Keratinocyte (primary cell): Measurements from ENCODE around the gene GIN1. TPM values are rescaled to one million over a fixed set of nuclear protein-coding genes. Genes with fewer than 3 reads are reported as not detected.
"Not testable (repeated sequence)": the region's sequence is repeated elsewhere in the genome, so short reads cannot be mapped to it uniquely, and the experiment has no call there.

Experiments used
- DNase-seq: peaks from one replicate; pipeline ENCODE4 v3.0.0-alpha.2; 2011; ENCODE audit warnings: low read depth, missing footprints, low spot score
- FAIRE-seq: peaks from 2 replicates; lab custom pipeline; 2011; peaks lifted over from hg19 to GRCh38; lab: Jason Lieb, UNC
- H2AFZ ChIP-seq: 2 replicates; pipeline ENCODE4 v1.6.0; 2012; ENCODE audit warnings: low read length, control low read depth, inconsistent platforms; ENCODE audit not compliant: control insufficient read depth
- H3K27ac ChIP-seq: 2 replicates; pipeline ENCODE4 v1.5.1; 2011; ENCODE audit warnings: low read length; ENCODE audit not compliant: control insufficient read depth, insufficient read depth
- H3K27me3 ChIP-seq: 3 replicates; pipeline ENCODE4 v1.6.0; 2011; ENCODE audit warnings: low read length; ENCODE audit not compliant: control insufficient read depth, insufficient read depth; ENCODE audit errors: extremely low read depth
- H3K36me3 ChIP-seq, 2 experiments: 2 replicates in 1 of 2; 3 replicates in 1 of 2; pipeline ENCODE4 v1.5.1; 2011; ENCODE audit warnings: low read length in 2 of 2, mild to moderate bottlenecking in 1 of 2; ENCODE audit not compliant: control insufficient read depth in 2 of 2, insufficient read depth in 2 of 2; ENCODE audit errors: extremely low read depth in 1 of 2
- H3K4me1 ChIP-seq: 3 replicates; pipeline ENCODE4 v1.5.1; 2011; ENCODE audit warnings: low read length; ENCODE audit not compliant: control insufficient read depth, insufficient read depth; ENCODE audit errors: extremely low read depth
- H3K4me2 ChIP-seq: 3 replicates; pipeline ENCODE4 v1.6.0; 2011; ENCODE audit warnings: low read depth, low read length; ENCODE audit not compliant: control insufficient read depth, insufficient read depth; ENCODE audit errors: extremely low read depth
- H3K4me3 ChIP-seq, 3 experiments: fragments of 200-600 bp in 1 of 3; sonication (generic) in 1 of 3; 2 replicates in 2 of 3; 3 replicates in 1 of 3; pipeline ENCODE4 v1.5.1; 2011 to 2016; ENCODE audit warnings: low read length in 3 of 3, mild to moderate bottlenecking in 3 of 3, control low read depth in 2 of 3, inconsistent platforms in 1 of 3, low read depth in 1 of 3, mixed read lengths in 1 of 3, mixed run types in 1 of 3, moderate library complexity in 1 of 3; ENCODE audit not compliant: control insufficient read depth in 2 of 3, insufficient read depth in 2 of 3; ENCODE audit errors: extremely low read depth in 1 of 3
- H3K79me2 ChIP-seq: 2 replicates; pipeline ENCODE4 v1.6.0; 2012; ENCODE audit warnings: low read length; ENCODE audit not compliant: control insufficient read depth, insufficient read depth
- H3K9ac ChIP-seq: 3 replicates; pipeline ENCODE4 v1.6.0; 2011; ENCODE audit warnings: low read length; ENCODE audit not compliant: control insufficient read depth, insufficient read depth; ENCODE audit errors: extremely low read depth
- H3K9me1 ChIP-seq: 3 replicates; pipeline ENCODE4 v1.6.0; 2011; ENCODE audit warnings: low read length; ENCODE audit not compliant: control insufficient read depth, insufficient read depth; ENCODE audit errors: extremely low read depth
- H3K9me3 ChIP-seq: 2 replicates; pipeline ENCODE4 v1.5.1; 2012; ENCODE audit warnings: low read depth, low read length; ENCODE audit not compliant: control insufficient read depth
- H4K20me1 ChIP-seq: 3 replicates; pipeline ENCODE4 v1.6.0; 2011; ENCODE audit warnings: low read length; ENCODE audit not compliant: control insufficient read depth, insufficient read depth; ENCODE audit errors: extremely low read depth
- EZH2 ChIP-seq: IDR thresholded peaks from one replicate; pipeline ENCODE4 v1.6.1; 2012; ENCODE audit warnings: inconsistent platforms, mild to moderate bottlenecking, low read length, moderate library complexity
- dilution Hi-C: fragments of 300-500 bp; cut with MboI; formaldehyde crosslinking; loops from one replicate; pipeline ENCODE4 v1.7.0; 2020; ENCODE audit warnings: low sequenced_read_pairs; ENCODE audit not compliant: extremely low pct_ligation_motif_present
- polyA plus RNA-seq, 5 experiments: library from polyadenylated mRNA; depleted of rRNA in 3 of 5; stranded (reverse) in 3 of 5; stranded (forward) in 1 of 5; unstranded in 1 of 5; fragments of >200 nt; gene quantifications; 1 replicate in 1 of 5; 2 replicates in 3 of 5; 3 replicates in 1 of 5; pipeline versions ENCODE4 v1.2.1 to v1.2.3, GENCODE V29; 2011 to 2012; ENCODE audit warnings: missing spikeins in 2 of 5, low read depth in 1 of 5, low replicate concordance in 1 of 5
- TF ChIP-seq, protein P1 (sequence below), 3 experiments: IDR thresholded peaks in 1 of 3; conservative IDR thresholded peaks in 1 of 3; optimal IDR thresholded peaks in 1 of 3; 2 replicates in 2 of 3; 3 replicates in 1 of 3; pipeline versions ENCODE3 to v1.5.1; 2011; ENCODE audit warnings: low read length in 3 of 3, mild to moderate bottlenecking in 3 of 3, moderate library complexity in 2 of 3, control low read depth in 1 of 3, inconsistent platforms in 1 of 3; ENCODE audit not compliant: insufficient read depth in 2 of 3; ENCODE audit errors: extremely low read depth in 1 of 3

Gene GIN1
- polyA plus RNA-seq, 1 donor (not counting 4 experiments of a cell fraction or from before 2014, with no cell fraction given), result 8.9 TPM

DNA sequence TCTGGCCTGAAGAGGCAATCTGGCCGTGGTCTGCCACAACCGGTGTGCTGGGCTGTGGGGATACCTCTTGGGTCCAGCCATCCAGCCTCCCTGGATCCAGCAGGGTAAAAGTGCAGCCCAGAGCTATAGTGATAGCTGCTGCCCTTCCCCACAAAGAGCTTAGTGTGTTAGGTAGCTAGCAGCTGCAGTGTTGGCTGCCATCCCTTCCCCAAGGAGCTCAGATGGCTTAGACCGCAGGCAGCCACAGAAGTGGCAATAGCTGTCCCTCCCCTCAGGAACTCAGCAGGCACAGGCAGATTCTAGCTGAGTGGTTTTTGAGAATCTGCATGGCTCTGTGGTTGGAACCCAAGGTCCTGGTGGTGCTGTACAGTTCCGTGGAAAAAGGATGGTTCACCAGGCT is 40.1 kb downstream of the GIN1 start:
- H2AFZ ChIP-seq, result no peak overlapping the region
- no peak for TF ChIP-seq EZH2
- TF ChIP-seq, protein P1, sequence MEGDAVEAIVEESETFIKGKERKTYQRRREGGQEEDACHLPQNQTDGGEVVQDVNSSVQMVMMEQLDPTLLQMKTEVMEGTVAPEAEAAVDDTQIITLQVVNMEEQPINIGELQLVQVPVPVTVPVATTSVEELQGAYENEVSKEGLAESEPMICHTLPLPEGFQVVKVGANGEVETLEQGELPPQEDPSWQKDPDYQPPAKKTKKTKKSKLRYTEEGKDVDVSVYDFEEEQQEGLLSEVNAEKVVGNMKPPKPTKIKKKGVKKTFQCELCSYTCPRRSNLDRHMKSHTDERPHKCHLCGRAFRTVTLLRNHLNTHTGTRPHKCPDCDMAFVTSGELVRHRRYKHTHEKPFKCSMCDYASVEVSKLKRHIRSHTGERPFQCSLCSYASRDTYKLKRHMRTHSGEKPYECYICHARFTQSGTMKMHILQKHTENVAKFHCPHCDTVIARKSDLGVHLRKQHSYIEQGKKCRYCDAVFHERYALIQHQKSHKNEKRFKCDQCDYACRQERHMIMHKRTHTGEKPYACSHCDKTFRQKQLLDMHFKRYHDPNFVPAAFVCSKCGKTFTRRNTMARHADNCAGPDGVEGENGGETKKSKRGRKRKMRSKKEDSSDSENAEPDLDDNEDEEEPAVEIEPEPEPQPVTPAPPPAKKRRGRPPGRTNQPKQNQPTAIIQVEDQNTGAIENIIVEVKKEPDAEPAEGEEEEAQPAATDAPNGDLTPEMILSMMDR (optimal IDR thresholded peaks at IDR 0.05 in 1 of 3, IDR thresholded peaks at IDR 0.05 in 1 of 3, conservative IDR thresholded peaks at IDR 0.05 in 1 of 3; ENCODE audit: extremely low read depth in 1 of 3, insufficient read depth in 2 of 3, low read length in 3 of 3), result no peak
- no peak overlapping the region for H3K4me3 ChIP-seq
- H4K20me1 ChIP-seq, result no peaks in the 10 kb centered on the region
- H3K4me1 ChIP-seq, result no peaks in the 10 kb centered on the region
- no peaks in the 10 kb centered on the region for H3K9me1 ChIP-seq
- no peaks in the 10 kb centered on the region for H3K36me3 ChIP-seq
- peaks cover 1% of the 10 kb centered on the region for H3K9me3 ChIP-seq
- dilution Hi-C loops, result no loop called here
- no peak for FAIRE-seq
- no peak overlapping the region for H3K27ac ChIP-seq
- no peak overlapping the region for H3K9ac ChIP-seq
- no peaks in the 10 kb centered on the region for H3K79me2 ChIP-seq
- H3K4me2 ChIP-seq, result no peak overlapping the region
- no peaks in the 10 kb centered on the region for H3K27me3 ChIP-seq
- no peak for DNase-seq

DNA sequence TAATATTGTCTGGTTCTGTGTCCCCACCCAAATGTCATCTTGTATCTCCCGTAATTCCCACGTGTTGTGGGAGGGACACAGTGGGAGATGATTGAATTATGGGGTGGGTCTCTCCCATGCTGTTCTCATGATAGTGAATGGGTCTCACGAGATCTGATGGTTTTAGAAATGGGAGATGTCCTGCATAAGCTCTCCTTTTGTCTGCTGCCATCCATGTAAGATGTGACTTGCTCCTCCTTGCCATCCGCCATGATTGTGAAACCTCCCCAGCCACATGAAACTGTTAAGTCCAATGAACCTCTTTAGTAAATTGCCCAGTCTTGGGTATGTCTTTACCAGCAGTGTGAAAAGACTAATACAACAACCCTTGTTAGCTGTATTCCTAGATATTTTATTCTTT is 44.5 kb downstream of the GIN1 start:
- Histone ChIP-seq H3K9me3 (peaks cover 2% of the 10 kb centered on the region), H3K4me1 (no peaks in the 10 kb centered on the region), H3K79me2 (no peaks in the 10 kb centered on the region), H3K27ac (no peak overlapping the region), H3K9me1 (no peaks in the 10 kb centered on the region), H3K9ac (no peak overlapping the region), H3K4me2 (no peak overlapping the region), H4K20me1 (no peaks in the 10 kb centered on the region), H3K4me3 (no peak overlapping the region), H3K27me3 (no peaks in the 10 kb centered on the region), H2AFZ (no peak overlapping the region), H3K36me3 (no peaks in the 10 kb centered on the region)
- dilution Hi-C loops, result no loop called here
- FAIRE-seq (no peak), DNase-seq (no peak)
- no peak for TF ChIP-seq EZH2
- TF ChIP-seq, protein P1 (optimal IDR thresholded peaks at IDR 0.05 in 1 of 3, IDR thresholded peaks at IDR 0.05 in 1 of 3, conservative IDR thresholded peaks at IDR 0.05 in 1 of 3; ENCODE audit: extremely low read depth in 1 of 3, insufficient read depth in 2 of 3, low read length in 3 of 3), result no peak

DNA sequence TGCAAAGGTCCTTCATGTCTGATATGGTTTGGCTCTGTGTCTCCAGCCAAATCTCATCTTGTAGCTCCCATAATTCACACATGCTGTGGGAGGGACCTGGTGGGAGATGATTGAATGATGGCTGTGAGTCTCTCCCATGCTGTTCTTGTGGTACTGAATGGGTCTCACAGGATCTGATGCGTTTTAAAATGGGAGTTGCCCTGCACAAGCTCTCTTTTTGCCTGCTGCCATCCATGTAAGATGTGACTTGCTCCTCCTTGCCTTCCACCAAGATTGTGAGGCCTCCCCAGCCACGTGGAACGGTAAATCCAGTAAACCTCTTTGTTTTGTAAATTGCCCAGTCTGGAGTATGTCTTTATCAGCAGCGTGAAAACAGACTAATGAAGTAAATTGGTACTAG is 46.4 kb downstream of the GIN1 start:
- H3K79me2 ChIP-seq, H3K4me2 ChIP-seq, H3K36me3 ChIP-seq, H3K9me3 ChIP-seq, DNase-seq, H3K9ac ChIP-seq, H3K27ac ChIP-seq, H4K20me1 ChIP-seq, FAIRE-seq, H3K9me1 ChIP-seq, H3K4me1 ChIP-seq, H3K4me3 ChIP-seq, dilution Hi-C loops, H3K27me3 ChIP-seq, H2AFZ ChIP-seq: not testable (repeated sequence)
